ENCODE data around the gene SH3PXD2A. TPM values are rescaled to one million over a fixed set of nuclear protein-coding genes. Genes with fewer than 3 reads are reported as not detected.

Gene SH3PXD2A
- total RNA-seq, 4 donors from 2014 or later = 128 to 154 (median 136) TPM

GRCh38 chr10:103742824-103743223 is 112.6 kb downstream of the SH3PXD2A start:
- WGBS, 2 donors = 73 to 76% methylated on average over 6 of the region's 6 CpGs
- DNase-seq (ENCODE audit: low spot score in 2 of 2) = no peak
- Histone ChIP-seq H3K4me3 (no peak overlapping the region), H3K9me3 (no peaks in the 10 kb centered on the region), H3K36me3 (no peaks in the 10 kb centered on the region), H3K4me1 (peaks cover 0 to 75% (median 34%) of the 10 kb centered on the region in 4 donors), H3K27ac (peak overlapping the region in 2 of 4 donors; percentile 66 to 76), H3K27me3 (no peaks in the 10 kb centered on the region)
- TF ChIP-seq POLR2A (IDR thresholded peaks at IDR 0.05) = no peak
- no peak for TF ChIP-seq EP300 (IDR thresholded peaks at IDR 0.05)
- no peak for TF ChIP-seq CTCF (IDR thresholded peaks at IDR 0.05)

- Histone ChIP-seq H3K27ac (peak overlapping the region in 3 of 4 donors; percentile 11 to 76 (median 69)), H3K36me3 (no peaks in the 10 kb centered on the region), H3K9me3 (no peaks in the 10 kb centered on the region), H3K4me3 (no peak overlapping the region), H3K27me3 (no peaks in the 10 kb centered on the region), H3K4me1 (peaks cover 0 to 63% (median 16%) of the 10 kb centered on the region in 4 donors)
- TF ChIP-seq POLR2A (IDR thresholded peaks at IDR 0.05) (no peak), CTCF (IDR thresholded peaks at IDR 0.05) (no peak), EP300 (IDR thresholded peaks at IDR 0.05) (no peak)
- 61 to 69% methylated on average over 5 of the region's 5 CpGs for WGBS, 2 donors
- no peak for DNase-seq (ENCODE audit: low spot score in 2 of 2)
These were observed 114.8 kb downstream of the SH3PXD2A start for GRCh38 chr10:103740611-103741010.

GRCh38 chr10:103739039-103739764 is 116.2 kb downstream of the SH3PXD2A start:
- TF ChIP-seq CTCF (IDR thresholded peaks at IDR 0.05) (no peak), EP300 (IDR thresholded peaks at IDR 0.05) (no peak), POLR2A (IDR thresholded peaks at IDR 0.05) (no peak)
- WGBS, 2 donors = 12 to 21% methylated on average over 13 of the region's 13 CpGs
- Histone ChIP-seq H3K4me1 (peaks cover 0 to 63% (median 14%) of the 10 kb centered on the region in 4 donors), H3K9me3 (no peaks in the 10 kb centered on the region), H3K36me3 (no peaks in the 10 kb centered on the region), H3K27me3 (no peaks in the 10 kb centered on the region), H3K4me3 (no peak overlapping the region), H3K27ac (peak overlapping the region; percentile 13 to 76 (median 64))
- DNase-seq (ENCODE audit: low spot score in 2 of 2) = peak in 1 of 2 donors; percentile 17

GRCh38 chr10:103737735-103738367 is 117.5 kb downstream of the SH3PXD2A start:
- WGBS, 2 donors = 78 to 79% methylated on average over 14 of the region's 14 CpGs
- TF ChIP-seq CTCF (IDR thresholded peaks at IDR 0.05) = no peak
- TF ChIP-seq POLR2A (IDR thresholded peaks at IDR 0.05) = no peak
- no peak for TF ChIP-seq EP300 (IDR thresholded peaks at IDR 0.05)
- peak overlapping the region in 2 of 4 donors; percentile 69 to 90 for H3K27ac ChIP-seq

GRCh38 chr10:103736763-103737162 is 118.6 kb downstream of the SH3PXD2A start:
- Histone ChIP-seq H3K4me1 (peaks cover 0 to 81% (median 18%) of the 10 kb centered on the region in 4 donors), H3K4me3 (no peak overlapping the region), H3K36me3 (no peaks in the 10 kb centered on the region), H3K27ac (peak overlapping the region in 2 of 4 donors; percentile 84 to 90), H3K27me3 (no peaks in the 10 kb centered on the region), H3K9me3 (no peaks in the 10 kb centered on the region)
- no peak for TF ChIP-seq CTCF (IDR thresholded peaks at IDR 0.05)
- TF ChIP-seq POLR2A (IDR thresholded peaks at IDR 0.05) = no peak
- no peak for TF ChIP-seq EP300 (IDR thresholded peaks at IDR 0.05)
- 71 to 78% methylated on average over 3 of the region's 3 CpGs for WGBS, 2 donors
- no peak for DNase-seq (ENCODE audit: low spot score in 2 of 2)

More at GRCh38 chr10:103737735-103738367, 117.5 kb downstream of the SH3PXD2A start:
- Histone ChIP-seq H3K9me3 (no peaks in the 10 kb centered on the region), H3K36me3 (no peaks in the 10 kb centered on the region), H3K4me1 (peaks cover 0 to 71% (median 14%) of the 10 kb centered on the region in 4 donors), H3K4me3 (no peak overlapping the region), H3K27me3 (no peaks in the 10 kb centered on the region)
- no peak for DNase-seq (ENCODE audit: low spot score in 2 of 2)
